ENCODE data around the gene LRRIQ4.

DNA sequence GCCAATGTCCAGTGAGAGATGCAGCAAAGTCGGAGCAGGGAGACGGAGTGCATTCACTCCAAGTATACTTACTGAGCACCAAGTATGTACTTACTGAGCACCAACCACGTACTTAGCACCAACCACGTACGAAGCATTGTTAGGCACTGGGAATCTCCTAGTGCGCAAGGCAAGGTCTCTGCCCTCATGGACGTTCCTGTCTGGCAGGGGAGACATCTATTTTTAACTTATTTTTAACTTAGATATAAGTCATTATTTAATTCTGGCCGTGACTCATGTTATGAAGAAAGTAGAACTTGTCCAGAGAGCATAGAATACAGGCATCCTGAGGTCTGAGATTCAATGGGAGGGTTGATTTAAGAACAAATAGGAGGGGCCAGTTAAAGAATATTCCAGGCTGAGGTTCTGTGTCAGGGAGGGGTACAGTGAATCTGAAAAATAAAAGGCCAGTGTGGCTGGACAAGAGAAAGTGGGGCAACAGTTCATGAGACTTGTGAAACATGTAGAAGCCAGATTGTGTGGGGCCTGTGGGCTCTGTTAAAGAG, 66.4 kb downstream of the LRRIQ4 start:
- TF ChIP-seq POLR2A (IDR thresholded peaks at IDR 0.05) = no peak
- TF ChIP-seq, protein P1, sequence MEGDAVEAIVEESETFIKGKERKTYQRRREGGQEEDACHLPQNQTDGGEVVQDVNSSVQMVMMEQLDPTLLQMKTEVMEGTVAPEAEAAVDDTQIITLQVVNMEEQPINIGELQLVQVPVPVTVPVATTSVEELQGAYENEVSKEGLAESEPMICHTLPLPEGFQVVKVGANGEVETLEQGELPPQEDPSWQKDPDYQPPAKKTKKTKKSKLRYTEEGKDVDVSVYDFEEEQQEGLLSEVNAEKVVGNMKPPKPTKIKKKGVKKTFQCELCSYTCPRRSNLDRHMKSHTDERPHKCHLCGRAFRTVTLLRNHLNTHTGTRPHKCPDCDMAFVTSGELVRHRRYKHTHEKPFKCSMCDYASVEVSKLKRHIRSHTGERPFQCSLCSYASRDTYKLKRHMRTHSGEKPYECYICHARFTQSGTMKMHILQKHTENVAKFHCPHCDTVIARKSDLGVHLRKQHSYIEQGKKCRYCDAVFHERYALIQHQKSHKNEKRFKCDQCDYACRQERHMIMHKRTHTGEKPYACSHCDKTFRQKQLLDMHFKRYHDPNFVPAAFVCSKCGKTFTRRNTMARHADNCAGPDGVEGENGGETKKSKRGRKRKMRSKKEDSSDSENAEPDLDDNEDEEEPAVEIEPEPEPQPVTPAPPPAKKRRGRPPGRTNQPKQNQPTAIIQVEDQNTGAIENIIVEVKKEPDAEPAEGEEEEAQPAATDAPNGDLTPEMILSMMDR (IDR thresholded peaks at IDR 0.05) = no peak

Measured in body of pancreas (tissue), 4 donors.